Thyroid gland (tissue), 4 donors: ENCODE measurements around the gene LILRB5. TPM values are rescaled to one million over a fixed set of nuclear protein-coding genes. Genes with fewer than 3 reads are reported as not detected.
"Not testable (repeated sequence)": the region's sequence is repeated elsewhere in the genome, so short reads cannot be mapped to it uniquely, and the experiment has no call there.

Source experiments
- DNase-seq, 2 donors: peaks; one replicate each; pipeline ENCODE4 v3.0.0-alpha.2; 2019
- H3K27ac ChIP-seq, 3 donors: fragments of 200-600 bp; sonication (generic); 1 replicate in 2 of 3; 2 replicates in 1 of 3; pipeline ENCODE4 v1.5.1; 2016 to 2019; ENCODE audit warnings: mild to moderate bottlenecking in 1 of 3, moderate library complexity in 1 of 3
- H3K27me3 ChIP-seq: fragments of 200-600 bp; sonication (generic); one replicate; pipeline ENCODE4 v1.5.1; 2019
- H3K36me3 ChIP-seq, 2 donors: fragments of 200-600 bp; sonication (generic); one replicate each; pipeline ENCODE4 v1.5.1; 2016 to 2019
- H3K4me1 ChIP-seq, 2 donors: fragments of 200-600 bp; sonication (generic); one replicate each; pipeline ENCODE4 v1.5.1; 2017 to 2019
- H3K4me3 ChIP-seq, 3 donors: fragments of 200-600 bp; sonication (generic); replicated peaks in 1 of 3; 1 replicate in 2 of 3; 2 replicates in 1 of 3; pipeline ENCODE4 v1.5.1; 2016; ENCODE audit warnings: mild to moderate bottlenecking in 1 of 3
- H3K9me3 ChIP-seq: fragments of 200-600 bp; sonication (generic); one replicate; pipeline ENCODE4 v1.5.1; 2017
- POLR2A ChIP-seq, 2 donors: fragments of 450-650 bp; IDR thresholded peaks; one replicate each; pipeline ENCODE4 v1.6.1; 2017; ENCODE audit warnings: antibody characterized with exemption in 2 of 2, mild to moderate bottlenecking in 2 of 2, moderate library complexity in 1 of 2
- WGBS, 2 donors: methylation state at CpG; one replicate each; pipeline ENCODE4 v1.1.5; 2017; 5-methylcytosine and 5-hydroxymethylcytosine counted together
- intact Hi-C: fragments of 100-400 bp; cut with DNase I; formaldehyde crosslinking; loops from one replicate; pipeline ENCODE4 v1.15.1; 2023
- total RNA-seq, 4 donors: library from RNA; depleted of rRNA; stranded (reverse); fragments of >200 nt; gene quantifications; one replicate each; pipeline ENCODE4 v1.2.3, GENCODE V29; 2016
- TF ChIP-seq, protein P1 (sequence below), 6 experiments: fragments of 200-600 bp in 3 of 6; fragments of 450-650 bp in 3 of 6; sonication (generic) in 3 of 6; IDR thresholded peaks; one replicate each; pipeline ENCODE4 v1.5.1; 2016 to 2019; ENCODE audit warnings: antibody characterized with exemption in 6 of 6, mild to moderate bottlenecking in 2 of 6, inconsistent platforms in 1 of 6, moderate library complexity in 1 of 6

The LILRB5 gene
- total RNA-seq, 4 donors from 2014 or later: 2.0 to 11.4 (median 5.9) TPM

DNA sequence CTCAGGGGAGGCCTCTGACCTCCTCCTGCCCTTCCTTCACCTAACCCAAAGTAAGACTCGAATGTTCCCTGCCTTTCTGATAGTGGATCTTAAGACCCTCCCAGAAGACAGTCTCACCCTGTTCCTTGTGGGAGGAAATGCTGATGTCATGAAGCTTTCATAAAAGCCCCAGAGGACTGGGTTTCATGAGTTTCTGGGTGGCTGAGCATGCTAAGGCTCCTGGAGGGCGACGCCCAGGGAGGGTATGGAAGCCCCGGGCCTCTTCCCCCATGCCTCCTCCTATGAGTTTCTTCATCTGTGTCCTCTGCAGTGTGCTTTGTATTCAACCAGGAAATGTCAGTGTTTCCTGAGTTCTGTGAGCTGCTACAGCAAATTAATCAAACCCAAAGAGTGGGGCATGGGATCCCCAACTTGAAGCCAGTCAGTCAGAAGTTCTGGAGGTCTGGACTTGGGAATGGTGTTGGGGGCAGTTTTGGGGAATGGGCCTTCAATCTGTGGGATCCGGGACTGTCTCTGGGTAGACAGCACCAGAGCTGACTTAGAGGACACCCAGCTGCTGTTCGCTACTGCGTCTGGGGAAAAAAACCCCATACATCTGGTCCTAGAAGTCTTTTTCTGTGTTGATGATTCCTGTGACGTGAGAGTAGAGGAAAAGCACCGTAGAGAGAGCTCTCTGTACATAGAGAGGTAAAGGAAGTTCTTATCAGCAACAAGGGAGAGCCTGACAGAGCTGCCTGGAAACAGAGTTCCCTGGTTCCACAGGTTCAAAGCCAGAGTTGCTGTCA lies 25.8 kb upstream of the LILRB5 start:
- Histone ChIP-seq H3K9me3 (no peaks in the 10 kb centered on the region), H3K4me3 (no peak overlapping the region), H3K36me3 (no peaks in the 10 kb centered on the region), H3K4me1 (no peaks in the 10 kb centered on the region), H3K27ac (no peak overlapping the region), H3K27me3 (no peaks in the 10 kb centered on the region)
- no peak for TF ChIP-seq POLR2A (IDR thresholded peaks at IDR 0.05)
- no peak for DNase-seq
- WGBS, 2 donors: 53 to 60% methylated on average over 7 to 9 of the region's 9 CpGs
- intact Hi-C loops: loop anchor here (5.0 kb wide), 1 partner anchor 304 kb away; no protein-coding TSS in a partner anchor

- not testable (repeated sequence) for H3K4me3 ChIP-seq, H3K9me3 ChIP-seq, H3K27me3 ChIP-seq, DNase-seq, H3K4me1 ChIP-seq, H3K27ac ChIP-seq, H3K36me3 ChIP-seq
- intact Hi-C loops: loop anchor here (5.0 kb wide), 1 partner anchor 306 kb away; no protein-coding TSS in a partner anchor
- 72 to 88% methylated on average over 4 to 5 of the region's 5 CpGs for WGBS, 2 donors
Observed at GRCh38 chr19:54281729-54282075, 24.6 kb upstream of the LILRB5 start.

DNA sequence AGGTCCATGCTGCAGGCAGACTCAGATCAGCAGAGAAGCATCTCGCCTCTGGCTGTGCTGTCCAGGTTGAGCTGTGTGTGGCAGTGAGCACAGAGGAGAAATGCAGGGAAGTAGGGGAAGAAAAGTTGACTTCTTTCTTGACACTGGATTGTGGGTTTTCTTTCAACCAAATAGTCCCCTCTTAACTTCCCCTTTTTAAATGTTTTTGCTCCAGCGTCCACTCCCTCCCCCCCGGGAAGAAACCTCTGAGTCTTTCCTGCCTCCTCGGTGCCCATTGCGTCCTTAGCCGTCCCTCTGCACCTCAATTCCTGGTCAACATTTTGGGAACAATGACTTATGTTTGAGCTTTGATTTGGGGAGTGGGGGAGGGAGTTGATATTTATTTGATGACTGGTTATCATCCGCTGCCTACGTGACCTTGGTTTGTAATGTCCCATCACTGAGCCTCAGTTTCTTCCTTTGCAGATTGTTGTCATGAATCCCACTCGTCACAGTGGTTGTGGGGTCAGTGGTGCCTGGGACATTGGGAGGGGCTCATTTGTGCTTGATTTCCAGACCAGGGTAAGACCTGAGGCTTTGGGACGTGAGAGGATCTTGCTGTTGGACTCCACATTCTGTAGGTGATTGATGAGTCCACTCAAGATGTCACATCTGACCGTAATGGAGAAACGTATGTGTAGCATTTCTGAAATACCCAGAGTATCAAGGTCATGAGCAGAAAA lies 24.1 kb upstream of the LILRB5 start, which contains the start of gene LILRB2:
Gene LILRB2, minus strand, starts transcription at position 104 of the 722 bp plus-strand sequence. CDS start 614 bp downstream, outside the sequence.
- intact Hi-C loops: loop anchor here (5.0 kb wide), 1 partner anchor 306 kb away; no protein-coding TSS in a partner anchor
- H3K9me3 ChIP-seq: no peaks in the 10 kb centered on the region
- H3K4me1 ChIP-seq: no peaks in the 10 kb centered on the region
- no peak within 1 kb of the TSS for H3K4me3 ChIP-seq
- no peaks in the 10 kb centered on the region for H3K27me3 ChIP-seq
- no peak for DNase-seq
- 69 to 78% methylated on average over 12 of the region's 12 CpGs for WGBS, 2 donors
- no peak for TF ChIP-seq POLR2A (IDR thresholded peaks at IDR 0.05)
- TF ChIP-seq, protein P1, sequence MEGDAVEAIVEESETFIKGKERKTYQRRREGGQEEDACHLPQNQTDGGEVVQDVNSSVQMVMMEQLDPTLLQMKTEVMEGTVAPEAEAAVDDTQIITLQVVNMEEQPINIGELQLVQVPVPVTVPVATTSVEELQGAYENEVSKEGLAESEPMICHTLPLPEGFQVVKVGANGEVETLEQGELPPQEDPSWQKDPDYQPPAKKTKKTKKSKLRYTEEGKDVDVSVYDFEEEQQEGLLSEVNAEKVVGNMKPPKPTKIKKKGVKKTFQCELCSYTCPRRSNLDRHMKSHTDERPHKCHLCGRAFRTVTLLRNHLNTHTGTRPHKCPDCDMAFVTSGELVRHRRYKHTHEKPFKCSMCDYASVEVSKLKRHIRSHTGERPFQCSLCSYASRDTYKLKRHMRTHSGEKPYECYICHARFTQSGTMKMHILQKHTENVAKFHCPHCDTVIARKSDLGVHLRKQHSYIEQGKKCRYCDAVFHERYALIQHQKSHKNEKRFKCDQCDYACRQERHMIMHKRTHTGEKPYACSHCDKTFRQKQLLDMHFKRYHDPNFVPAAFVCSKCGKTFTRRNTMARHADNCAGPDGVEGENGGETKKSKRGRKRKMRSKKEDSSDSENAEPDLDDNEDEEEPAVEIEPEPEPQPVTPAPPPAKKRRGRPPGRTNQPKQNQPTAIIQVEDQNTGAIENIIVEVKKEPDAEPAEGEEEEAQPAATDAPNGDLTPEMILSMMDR (IDR thresholded peaks at IDR 0.05): no peak
- no peak within 1 kb of the TSS for H3K27ac ChIP-seq
- no peaks in the 10 kb centered on the region for H3K36me3 ChIP-seq

- H3K4me3 ChIP-seq, H3K27me3 ChIP-seq, H3K9me3 ChIP-seq, H3K27ac ChIP-seq, H3K36me3 ChIP-seq, DNase-seq, H3K4me1 ChIP-seq: not testable (repeated sequence)
- intact Hi-C loops: loop anchor here (5.0 kb wide), 1 partner anchor 307 kb away; no protein-coding TSS in a partner anchor
- WGBS, 2 donors: 58 to 72% methylated on average over 10 of the region's 10 CpGs
Observed at GRCh38 chr19:54280441-54280840, 23.4 kb upstream of the LILRB5 start.

DNA sequence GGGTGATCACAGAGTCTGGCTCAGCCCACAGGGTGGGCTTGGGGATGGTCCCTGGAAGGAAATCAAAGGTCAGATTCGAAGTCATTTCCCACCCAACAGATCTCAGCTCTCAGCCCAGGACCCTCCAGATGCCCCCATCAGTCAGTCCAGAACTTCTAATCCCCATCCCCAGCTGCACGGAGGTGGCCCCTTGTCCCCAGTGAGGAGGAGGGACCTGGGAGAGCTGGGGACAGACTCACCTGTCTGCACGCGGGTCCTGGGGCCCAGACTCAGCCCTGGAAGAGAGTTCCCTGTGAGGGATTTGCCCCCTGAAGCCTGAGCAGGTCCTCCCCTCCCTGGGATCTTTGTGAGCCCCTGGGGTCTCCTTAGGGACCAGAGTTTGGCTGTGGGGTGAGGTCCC lies 23.0 kb upstream of the LILRB5 start:
- H3K4me1 ChIP-seq, H3K27ac ChIP-seq, H3K4me3 ChIP-seq, H3K9me3 ChIP-seq, DNase-seq, H3K36me3 ChIP-seq, H3K27me3 ChIP-seq: not testable (repeated sequence)
- intact Hi-C loops: loop anchor here (5.0 kb wide), 1 partner anchor 307 kb away; no protein-coding TSS in a partner anchor
- 33 to 67% methylated on average over 4 of the region's 4 CpGs for WGBS, 2 donors

GRCh38 chr19:54279406-54279962 lies 22.4 kb upstream of the LILRB5 start:
- no peak overlapping the region for H3K27ac ChIP-seq
- 79 to 85% methylated on average over 14 to 18 of the region's 18 CpGs for WGBS, 2 donors
- no peaks in the 10 kb centered on the region for H3K27me3 ChIP-seq
- intact Hi-C loops: no loop called here
- H3K4me1 ChIP-seq: no peaks in the 10 kb centered on the region
- DNase-seq: no peak
- no peak overlapping the region for H3K4me3 ChIP-seq
- TF ChIP-seq, protein P1 (IDR thresholded peaks at IDR 0.05): no peak
- TF ChIP-seq POLR2A (IDR thresholded peaks at IDR 0.05): no peak
- H3K9me3 ChIP-seq: no peaks in the 10 kb centered on the region
- H3K36me3 ChIP-seq: no peaks in the 10 kb centered on the region

DNA sequence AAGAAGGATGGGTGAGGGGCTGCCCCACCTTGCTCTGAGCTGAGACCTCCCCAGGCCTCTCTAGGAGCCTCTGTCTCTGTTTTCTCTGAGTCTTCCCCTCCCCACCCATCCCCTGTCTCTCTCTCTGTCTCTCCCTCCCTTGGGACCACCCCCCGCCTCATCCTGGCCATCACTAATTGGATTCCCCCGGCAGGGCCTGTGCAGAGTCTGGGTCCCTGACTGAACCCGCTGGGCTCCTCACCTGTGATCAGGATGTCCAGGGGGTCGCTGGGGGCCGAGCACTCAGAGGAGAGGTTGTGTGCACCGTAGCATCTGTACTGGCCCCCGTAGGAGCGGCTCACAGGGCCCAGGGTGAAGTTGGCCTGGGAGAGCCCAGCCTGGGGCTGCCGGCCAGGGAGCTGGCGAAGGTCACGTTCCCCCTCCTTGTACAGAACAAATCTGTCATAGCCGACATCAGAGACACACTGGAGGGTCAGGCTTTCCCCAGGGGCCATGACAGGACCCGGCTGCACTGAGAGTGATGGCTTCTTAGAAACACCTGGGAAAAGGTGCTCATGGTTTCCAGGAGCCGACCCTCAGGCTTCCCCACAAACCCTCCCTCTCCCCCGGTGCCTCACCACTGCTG lies 21.6 kb upstream of the LILRB5 start:
- H3K27ac ChIP-seq, H3K4me1 ChIP-seq, DNase-seq, H3K4me3 ChIP-seq, H3K36me3 ChIP-seq, intact Hi-C loops, H3K9me3 ChIP-seq, H3K27me3 ChIP-seq: not testable (repeated sequence)
- 73 to 79% methylated on average over 4 to 9 of the region's 15 CpGs for WGBS, 2 donors

DNA sequence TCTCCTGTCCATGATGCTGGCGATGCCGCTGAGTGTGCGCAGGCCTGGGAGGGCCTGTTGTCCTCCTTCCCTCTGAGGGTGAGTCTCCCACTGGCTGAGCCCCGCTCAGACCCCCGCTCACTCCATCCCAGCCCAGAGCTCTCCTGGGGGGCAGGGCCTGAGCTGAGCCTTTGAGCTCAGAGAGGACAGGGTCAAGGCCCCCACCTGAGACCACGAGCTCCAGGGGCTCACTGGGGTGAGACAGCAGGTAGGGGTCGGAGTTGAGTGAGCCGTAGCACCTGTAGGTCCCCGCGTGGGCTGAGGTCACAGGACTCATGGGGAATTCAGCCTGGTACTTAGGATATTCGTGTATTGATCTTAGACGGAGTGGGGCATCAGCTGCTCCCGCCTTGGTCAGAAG lies 21.0 kb upstream of the LILRB5 start:
- 75 to 79% methylated on average over 13 of the region's 13 CpGs for WGBS, 2 donors
- H3K9me3 ChIP-seq, H3K4me3 ChIP-seq, H3K4me1 ChIP-seq, H3K27ac ChIP-seq, intact Hi-C loops, DNase-seq, H3K36me3 ChIP-seq, H3K27me3 ChIP-seq: not testable (repeated sequence)

DNA sequence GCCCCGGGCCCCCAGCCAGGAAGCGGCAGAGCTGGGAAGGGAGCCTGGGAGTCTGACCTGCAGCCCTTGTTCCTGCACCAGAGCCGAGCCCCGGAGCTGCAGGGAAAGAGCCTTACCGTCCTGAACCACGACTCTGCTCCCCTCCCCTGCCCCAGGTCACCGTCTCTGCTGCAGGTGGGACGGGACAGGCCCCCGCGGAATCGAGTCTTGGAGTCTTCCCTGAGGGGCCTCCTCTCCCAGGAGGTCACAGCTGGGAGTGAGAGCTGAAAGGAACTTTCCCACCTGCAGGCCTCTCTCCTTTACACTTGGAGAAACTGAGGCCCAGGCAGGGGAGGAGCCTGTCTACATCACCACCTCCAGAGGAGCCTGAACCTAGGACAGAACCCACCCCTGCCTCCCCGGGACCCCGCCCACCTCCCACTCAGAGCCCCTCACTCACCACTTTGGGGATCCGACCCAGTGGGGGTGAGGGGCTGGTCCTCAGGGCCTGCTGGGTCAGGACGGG lies 20.1 kb upstream of the LILRB5 start:
- WGBS, 2 donors: 73 to 81% methylated on average over 3 to 7 of the region's 15 CpGs
- H3K36me3 ChIP-seq, H3K4me1 ChIP-seq, H3K9me3 ChIP-seq, H3K4me3 ChIP-seq, intact Hi-C loops, H3K27ac ChIP-seq, H3K27me3 ChIP-seq, DNase-seq: not testable (repeated sequence)
